ENCODE measurements around the gene F5. TPM values are rescaled to one million over a fixed set of nuclear protein-coding genes. Genes with fewer than 3 reads are reported as not detected.

The F5 gene
- total and polyA plus RNA-seq, 9 of the 15 experiments (the other 6 are each of a cell fraction or from before 2014, with no cell fraction given), result 0.03 to 0.13 TPM; not detected in 7

GRCh38 chr1:169478094-169478672 lies 108.1 kb downstream of the F5 start (continued):
- TF ChIP-seq HNRNPL (IDR thresholded peaks at IDR 0.05; ENCODE audit: low read depth, low read length) (no peak), RREB1 (CRISPR knock-in tag; IDR thresholded peaks at IDR 0.05) (no peak)

- in situ Hi-C loops (cut with MboI), result no loop called here
- TF ChIP-seq ZNF197 (CRISPR knock-in tag; IDR thresholded peaks at IDR 0.05; ENCODE audit: low read depth) (no peak), NR2C2 (CRISPR knock-in tag; IDR thresholded peaks at IDR 0.05) (no peak), NR2C2 (tag; IDR thresholded peaks at IDR 0.05) (no peak), ZNF23 (CRISPR knock-in tag; IDR thresholded peaks at IDR 0.05) (no peak), PHTF2 (CRISPR knock-in tag; IDR thresholded peaks at IDR 0.05) (no peak), ARID4B (CRISPR knock-in tag; IDR thresholded peaks at IDR 0.05) (no peak), U2AF1 (optimal IDR thresholded peaks at IDR 0.05; ENCODE audit: low read depth, low read length) (no peak), IFI16 (CRISPR knock-in tag; IDR thresholded peaks at IDR 0.05) (no peak)
Observed at GRCh38 chr1:169475806-169476387, 110.4 kb downstream of the F5 start.

More at GRCh38 chr1:169475806-169476387, 110.4 kb downstream of the F5 start:
- H3K4me2 ChIP-seq (ENCODE audit: insufficient read depth, low read length), result no peak overlapping the region
- no TSS peak for BruUV-seq (replicated peaks)
- no peak for ATAC-seq
- FAIRE-seq, result no peak
- peaks cover 35% of the 10 kb centered on the region for H3K79me2 ChIP-seq (ENCODE audit: control insufficient read depth, insufficient read depth, low read length)
- no peaks in the 10 kb centered on the region for H3K9me1 ChIP-seq (ENCODE audit: control insufficient read depth, insufficient read depth, low read length)
- H3K27ac ChIP-seq (ENCODE audit: extremely low read depth, low read depth, low read length), result no peak overlapping the region
- no peak overlapping the region for H3K9ac ChIP-seq (ENCODE audit: insufficient read depth in 1 of 2, low read depth in 2 of 2, low read length in 2 of 2)
- H4K20me1 ChIP-seq (replicated peaks; ENCODE audit: control insufficient read depth, insufficient read depth, low read length), result no peaks in the 10 kb centered on the region
- H3K4me3 ChIP-seq, result no peak overlapping the region
- H3K27me3 ChIP-seq (ENCODE audit: control insufficient read depth in 2 of 2, insufficient read depth in 2 of 2, low read length in 2 of 2), result no peaks in the 10 kb centered on the region
- H3K36me3 ChIP-seq (ENCODE audit: control insufficient read depth, insufficient read depth, low read length), result peaks cover 36% of the 10 kb centered on the region
- H3K4me1 ChIP-seq (replicated peaks in 1 of 2; ENCODE audit: control insufficient read depth in 2 of 2, insufficient read depth in 2 of 2, low read length in 2 of 2), result peaks cover 5 to 8% of the 10 kb centered on the region in 2 experiments; a peak in 2 of 5 replicates
- POLR2A ChIA-PET, result interaction anchor here (0.6 to 1.0 kb wide), 2 partner anchors 10 to 48 kb away, joined by 3 to 4 read pairs; partner anchors contain the start of gene SLC19A2
- no peak for DNase-seq (ENCODE audit: extremely low read depth in 1 of 4, low spot score in 3 of 4)
- WGBS (ENCODE audit: insufficient coverage, low coverage, missing lambda C conversion rate), result 94% methylated on average over 3 of the region's 3 CpGs
- intact Hi-C loops (cut with micrococcal nuclease), result no loop called here
- CTCF ChIA-PET (ENCODE audit: low intra/inter-chr PET ratio), result no interaction called here
- no peak overlapping the region for H2AFZ ChIP-seq (ENCODE audit: low read depth, low read length)
- H3K9me3 ChIP-seq (replicated peaks; ENCODE audit: control insufficient read depth, insufficient read depth, low read depth, low read length), result no peaks in the 10 kb centered on the region
